Suprapubic skin (tissue), 3 donors: Measurements from ENCODE around the gene KCNJ13.

Source experiments
- EP300 ChIP-seq: sonication (generic); formaldehyde crosslinking; IDR thresholded peaks from one replicate; pipeline ENCODE4 v1.6.1; 2017; ENCODE audit warnings: antibody characterized with exemption
- POLR2A ChIP-seq, 2 donors: fragments of 450-650 bp; IDR thresholded peaks; one replicate each; pipeline ENCODE4 v1.6.1; 2017; ENCODE audit warnings: antibody characterized with exemption in 2 of 2, mild to moderate bottlenecking in 2 of 2, moderate library complexity in 2 of 2
- TF ChIP-seq, protein P1 (sequence below), 2 donors: fragments of 200-600 bp in 1 of 2; fragments of 450-650 bp in 1 of 2; sonication (generic) in 1 of 2; IDR thresholded peaks; one replicate each; pipeline ENCODE4 v1.5.1; 2016 to 2019; ENCODE audit warnings: antibody characterized with exemption in 2 of 2, mild to moderate bottlenecking in 1 of 2, moderate library complexity in 1 of 2

GRCh38 chr2:232800166-232800565 is 23.8 kb upstream of the KCNJ13 start:
- TF ChIP-seq EP300 (no peak), POLR2A (IDR thresholded peaks at IDR 0.05) (no peak)
- TF ChIP-seq, protein P1, sequence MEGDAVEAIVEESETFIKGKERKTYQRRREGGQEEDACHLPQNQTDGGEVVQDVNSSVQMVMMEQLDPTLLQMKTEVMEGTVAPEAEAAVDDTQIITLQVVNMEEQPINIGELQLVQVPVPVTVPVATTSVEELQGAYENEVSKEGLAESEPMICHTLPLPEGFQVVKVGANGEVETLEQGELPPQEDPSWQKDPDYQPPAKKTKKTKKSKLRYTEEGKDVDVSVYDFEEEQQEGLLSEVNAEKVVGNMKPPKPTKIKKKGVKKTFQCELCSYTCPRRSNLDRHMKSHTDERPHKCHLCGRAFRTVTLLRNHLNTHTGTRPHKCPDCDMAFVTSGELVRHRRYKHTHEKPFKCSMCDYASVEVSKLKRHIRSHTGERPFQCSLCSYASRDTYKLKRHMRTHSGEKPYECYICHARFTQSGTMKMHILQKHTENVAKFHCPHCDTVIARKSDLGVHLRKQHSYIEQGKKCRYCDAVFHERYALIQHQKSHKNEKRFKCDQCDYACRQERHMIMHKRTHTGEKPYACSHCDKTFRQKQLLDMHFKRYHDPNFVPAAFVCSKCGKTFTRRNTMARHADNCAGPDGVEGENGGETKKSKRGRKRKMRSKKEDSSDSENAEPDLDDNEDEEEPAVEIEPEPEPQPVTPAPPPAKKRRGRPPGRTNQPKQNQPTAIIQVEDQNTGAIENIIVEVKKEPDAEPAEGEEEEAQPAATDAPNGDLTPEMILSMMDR (IDR thresholded peaks at IDR 0.05) = no peak
